Mesenchymal stem cell (in vitro differentiated cells and primary cell): ENCODE measurements around the gene LENG9.

Experiments used
- DNase-seq: peaks from one replicate; pipeline ENCODE4 v3.0.0-alpha.2; 2013
- H2AFZ ChIP-seq: one replicate; pipeline ENCODE4 v1.6.1; 2013; ENCODE audit warnings: low read depth, mild to moderate bottlenecking, control low read depth, inconsistent platforms, low read length, moderate library complexity
- H2AK5ac ChIP-seq: 2 replicates; pipeline ENCODE4 v1.6.1; 2013; ENCODE audit warnings: low read length, moderate library complexity, mild to moderate bottlenecking, inconsistent platforms; ENCODE audit not compliant: severe bottlenecking
- H2BK120ac ChIP-seq: one replicate; pipeline ENCODE4 v1.6.1; 2013; ENCODE audit warnings: low read depth, mild to moderate bottlenecking, inconsistent platforms, low read length, moderate library complexity
- H2BK12ac ChIP-seq, 2 experiments: one replicate each; pipeline ENCODE4 v1.6.1; 2013; ENCODE audit warnings: inconsistent platforms in 2 of 2, low read length in 2 of 2, mild to moderate bottlenecking in 2 of 2, moderate library complexity in 2 of 2, control low read depth in 1 of 2
- H2BK15ac ChIP-seq: one replicate; pipeline ENCODE4 v1.6.1; 2013; ENCODE audit warnings: mild to moderate bottlenecking, low read depth, inconsistent platforms; ENCODE audit not compliant: poor library complexity, severe bottlenecking
- H2BK5ac ChIP-seq: 2 replicates; pipeline ENCODE4 v1.6.1; 2013; ENCODE audit warnings: low read depth, mild to moderate bottlenecking, low read length, control low read depth, inconsistent platforms; ENCODE audit not compliant: poor library complexity, severe bottlenecking
- H3K14ac ChIP-seq, 2 experiments: one replicate each; pipeline ENCODE4 v1.6.1; 2013; ENCODE audit warnings: inconsistent platforms in 2 of 2, low read length in 2 of 2, control low read depth in 1 of 2, mild to moderate bottlenecking in 1 of 2, moderate library complexity in 1 of 2
- H3K18ac ChIP-seq, 2 experiments: one replicate each; pipeline ENCODE4 v1.6.1; 2013; ENCODE audit warnings: inconsistent platforms in 2 of 2, low read length in 2 of 2, control low read depth in 1 of 2, low read depth in 1 of 2, mild to moderate bottlenecking in 1 of 2
- H3K23ac ChIP-seq, 2 experiments: one replicate each; pipeline ENCODE4 v1.6.1; 2013; ENCODE audit warnings: inconsistent platforms in 2 of 2, low read length in 2 of 2, mild to moderate bottlenecking in 2 of 2, moderate library complexity in 2 of 2, control low read depth in 1 of 2
- H3K27ac ChIP-seq: 2 replicates; pipeline ENCODE4 v1.5.1; 2013; ENCODE audit warnings: mild to moderate bottlenecking, moderate library complexity, low read length, control low read depth, inconsistent platforms; ENCODE audit not compliant: poor library complexity, severe bottlenecking
- H3K27me3 ChIP-seq, 2 experiments: 2 replicates each; pipeline versions ENCODE4 v1.6.1 to v1.7.0; 2013; ENCODE audit warnings: low read length in 2 of 2, mild to moderate bottlenecking in 2 of 2, moderate library complexity in 2 of 2, control low read depth in 1 of 2, inconsistent platforms in 1 of 2; ENCODE audit not compliant: control insufficient read depth in 1 of 2, insufficient read depth in 1 of 2
- H3K36me3 ChIP-seq, 2 experiments: 2 replicates each; pipeline versions ENCODE4 v1.6.1 to v1.7.0; 2013; ENCODE audit warnings: low read length in 2 of 2, control low read depth in 1 of 2, inconsistent platforms in 1 of 2, low read depth in 1 of 2, mild to moderate bottlenecking in 1 of 2; ENCODE audit not compliant: insufficient read depth in 2 of 2, control insufficient read depth in 1 of 2
- H3K4ac ChIP-seq, 2 experiments: one replicate each; pipeline ENCODE4 v1.6.1; 2013; ENCODE audit warnings: inconsistent platforms in 2 of 2, low read length in 2 of 2, mild to moderate bottlenecking in 2 of 2, moderate library complexity in 2 of 2, control low read depth in 1 of 2, low read depth in 1 of 2
- H3K4me1 ChIP-seq: 2 replicates; pipeline ENCODE4 v1.6.1; 2013; ENCODE audit warnings: low read depth, low read length, control low read depth; ENCODE audit not compliant: control insufficient read depth, insufficient read depth
- H3K4me2 ChIP-seq: 2 replicates; pipeline ENCODE4 v1.6.1; 2013; ENCODE audit warnings: low read length, mild to moderate bottlenecking, inconsistent platforms; ENCODE audit not compliant: poor library complexity, severe bottlenecking
- H3K4me3 ChIP-seq, 2 experiments: 2 replicates each; pipeline versions ENCODE4 v1.5.1 to v1.7.0; 2013; ENCODE audit warnings: low read length in 2 of 2, mild to moderate bottlenecking in 2 of 2, control low read depth in 1 of 2, low read depth in 1 of 2; ENCODE audit not compliant: insufficient read depth in 1 of 2
- H3K79me1 ChIP-seq: replicated peaks from 2 replicates; pipeline ENCODE4 v1.6.1; 2013; ENCODE audit warnings: mild to moderate bottlenecking, control low read depth, low read length, inconsistent platforms; ENCODE audit not compliant: poor library complexity, severe bottlenecking
- H3K9ac ChIP-seq: 2 replicates; pipeline ENCODE4 v1.7.0; 2013; ENCODE audit warnings: mild to moderate bottlenecking, low read length, moderate library complexity
- H3K9me3 ChIP-seq: 2 replicates; pipeline ENCODE4 v1.7.0; 2013; ENCODE audit warnings: mild to moderate bottlenecking, low read length; ENCODE audit not compliant: control insufficient read depth
- H4K8ac ChIP-seq: one replicate; pipeline ENCODE4 v1.6.1; 2013; ENCODE audit warnings: inconsistent platforms, mild to moderate bottlenecking, low read length, moderate library complexity
- H4K91ac ChIP-seq: one replicate; pipeline ENCODE4 v1.6.1; 2013; ENCODE audit warnings: mild to moderate bottlenecking, low read length, inconsistent platforms
- WGBS: methylation state at CpG from one replicate; pipeline ENCODE4 v1.1.7; 2013; ENCODE audit warnings: mixed read lengths; 5-methylcytosine and 5-hydroxymethylcytosine counted together

The LENG9 gene

DNA sequence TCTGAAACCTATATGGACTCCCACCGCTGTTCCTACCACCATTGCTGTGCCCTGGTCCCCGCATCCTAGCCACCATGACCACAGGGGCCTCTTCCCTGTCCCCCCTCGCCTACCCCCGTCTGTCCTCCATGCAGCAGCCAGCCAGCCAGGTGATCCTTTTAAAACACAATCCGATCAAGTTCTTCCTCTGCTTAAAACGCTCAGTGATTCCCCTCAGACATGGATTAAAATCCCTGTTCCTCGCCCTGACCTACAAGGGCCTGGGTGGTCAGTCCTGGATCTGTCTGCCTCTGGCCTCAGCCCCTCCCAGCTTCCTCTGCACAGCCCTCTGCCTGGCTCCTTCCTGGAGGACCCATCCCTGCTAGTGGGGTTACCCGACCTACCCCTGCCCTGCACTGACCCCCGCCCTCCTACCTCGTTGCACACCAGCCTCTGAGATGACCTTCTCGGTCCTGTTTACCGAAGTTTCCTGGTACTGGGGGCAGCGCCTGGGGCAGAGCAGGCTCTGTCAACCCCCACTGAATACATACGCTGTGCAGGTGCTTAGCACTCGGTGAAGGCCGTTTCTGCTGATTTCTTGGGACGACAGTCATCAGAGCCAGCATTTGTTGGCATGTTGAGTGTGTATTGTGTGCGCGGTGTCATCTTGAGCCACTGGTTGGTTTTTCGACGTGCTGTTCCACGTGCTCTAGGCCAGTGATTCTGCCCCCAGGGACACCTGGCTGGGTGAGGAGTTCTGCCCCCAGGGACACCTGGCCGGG is 29.3 kb downstream of the LENG9 start:
- Histone ChIP-seq H3K18ac (no peak overlapping the region), H2BK12ac (no peak overlapping the region), H3K23ac (no peak overlapping the region), H3K27me3 (peaks cover 14 to 17% of the 10 kb centered on the region in 2 experiments), H3K9ac (no peak overlapping the region), H3K36me3 (peaks cover 16 to 27% of the 10 kb centered on the region in 2 experiments), H2BK15ac (no peak overlapping the region), H3K14ac (no peak overlapping the region), H3K4me1 (peaks cover 34% of the 10 kb centered on the region), H3K79me1 (peaks cover 21% of the 10 kb centered on the region), H3K4me2 (no peak overlapping the region), H2AFZ (no peak overlapping the region), H4K8ac (no peak overlapping the region), H3K9me3 (no peaks in the 10 kb centered on the region), H4K91ac (no peak overlapping the region), H2BK120ac (no peak overlapping the region), H3K27ac (no peak overlapping the region), H3K4me3 (no peak overlapping the region), H3K4ac (no peak overlapping the region), H2AK5ac (no peak overlapping the region), H2BK5ac (no peak overlapping the region)
- 91% methylated on average over 23 of the region's 23 CpGs for WGBS
- no peak for DNase-seq

DNA sequence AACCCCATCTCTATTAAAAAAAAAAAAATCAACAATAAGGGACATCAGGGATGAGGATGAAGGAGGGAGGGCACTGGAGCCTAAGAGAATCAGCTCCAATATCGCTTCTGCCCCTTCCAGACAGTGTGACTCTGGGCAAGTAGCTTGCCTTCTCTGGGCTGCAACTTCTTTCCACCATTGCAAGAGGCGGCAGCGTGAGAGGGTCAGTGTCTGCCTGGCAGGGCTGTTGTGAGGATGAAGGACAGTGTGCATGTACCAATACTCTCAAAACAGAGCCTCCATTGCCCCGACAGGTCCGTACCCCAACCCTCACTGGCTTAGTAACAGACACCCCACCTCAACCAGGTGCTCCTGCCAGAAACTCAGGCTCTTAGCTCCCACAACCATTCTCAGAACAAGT is 29.9 kb downstream of the LENG9 start:
- DNase-seq = no peak
- Histone ChIP-seq H2BK12ac (no peak overlapping the region), H3K4ac (no peak overlapping the region)

DNA sequence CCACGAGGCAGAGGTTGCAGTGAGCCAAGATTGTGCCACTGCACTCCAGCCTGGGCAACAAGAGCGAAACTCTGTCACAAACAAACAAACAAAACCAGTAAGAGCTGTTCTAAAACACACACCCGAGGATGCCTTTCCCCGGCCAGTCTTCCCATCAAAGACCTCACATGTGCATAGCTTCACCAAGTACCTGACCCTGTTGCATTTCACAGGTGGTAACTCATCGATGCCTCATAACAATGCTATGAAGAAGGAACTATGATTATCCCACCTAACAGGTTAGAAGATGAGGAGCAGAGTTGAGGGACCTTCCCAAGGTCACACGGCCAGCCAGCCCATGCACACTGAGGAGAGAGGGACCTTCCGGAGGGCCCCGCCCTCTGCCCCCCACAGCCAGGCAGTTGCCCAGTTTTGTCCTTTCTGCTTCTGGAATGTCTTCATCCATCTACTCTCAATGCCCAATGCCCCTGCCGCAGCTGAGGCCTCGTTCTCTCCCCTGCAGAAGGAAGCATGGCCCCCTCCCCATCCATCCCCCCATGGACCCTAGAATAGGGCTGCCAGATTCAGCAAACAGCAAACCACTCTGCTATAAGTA is 31.3 kb downstream of the LENG9 start:
- Histone ChIP-seq H3K4me2 (no peak overlapping the region), H3K79me1 (peaks cover 12% of the 10 kb centered on the region), H3K36me3 (peaks cover 8 to 24% of the 10 kb centered on the region in 2 experiments), H3K9me3 (no peaks in the 10 kb centered on the region), H3K4me1 (peaks cover 34% of the 10 kb centered on the region), H2BK12ac (no peak overlapping the region), H3K27ac (no peak overlapping the region), H3K4me3 (no peak overlapping the region), H3K23ac (no peak overlapping the region), H2BK15ac (no peak overlapping the region), H3K14ac (no peak overlapping the region), H3K27me3 (peaks cover 16 to 27% of the 10 kb centered on the region in 2 experiments), H2BK120ac (no peak overlapping the region), H2AFZ (no peak overlapping the region), H4K91ac (no peak overlapping the region), H3K18ac (no peak overlapping the region), H3K9ac (no peak overlapping the region), H3K4ac (no peak overlapping the region), H4K8ac (no peak overlapping the region), H2BK5ac (no peak overlapping the region), H2AK5ac (no peak overlapping the region)
- 96% methylated on average over 9 of the region's 10 CpGs for WGBS
- DNase-seq = no peak

More for the DNA sequence above, 29.9 kb downstream of the LENG9 start:
- no peak overlapping the region for H2AK5ac ChIP-seq
- no peak overlapping the region for H2AFZ ChIP-seq
- no peak overlapping the region for H4K91ac ChIP-seq
- H3K23ac ChIP-seq = no peak overlapping the region
- H3K4me1 ChIP-seq = peaks cover 34% of the 10 kb centered on the region
- no peaks in the 10 kb centered on the region for H3K9me3 ChIP-seq
- H3K9ac ChIP-seq = no peak overlapping the region
- peaks cover 16 to 23% of the 10 kb centered on the region in 2 experiments for H3K27me3 ChIP-seq
- H2BK120ac ChIP-seq = no peak overlapping the region
- no peak overlapping the region for H2BK5ac ChIP-seq
- no peak overlapping the region for H3K27ac ChIP-seq
- H3K36me3 ChIP-seq = peaks cover 10 to 26% of the 10 kb centered on the region in 2 experiments
- no peak overlapping the region for H3K14ac ChIP-seq
- WGBS = 95% methylated on average over 5 of the region's 5 CpGs
- H2BK15ac ChIP-seq = no peak overlapping the region
- peaks cover 16% of the 10 kb centered on the region for H3K79me1 ChIP-seq
- H3K18ac ChIP-seq = no peak overlapping the region
- no peak overlapping the region for H4K8ac ChIP-seq
- H3K4me2 ChIP-seq = no peak overlapping the region
- H3K4me3 ChIP-seq = no peak overlapping the region

DNA sequence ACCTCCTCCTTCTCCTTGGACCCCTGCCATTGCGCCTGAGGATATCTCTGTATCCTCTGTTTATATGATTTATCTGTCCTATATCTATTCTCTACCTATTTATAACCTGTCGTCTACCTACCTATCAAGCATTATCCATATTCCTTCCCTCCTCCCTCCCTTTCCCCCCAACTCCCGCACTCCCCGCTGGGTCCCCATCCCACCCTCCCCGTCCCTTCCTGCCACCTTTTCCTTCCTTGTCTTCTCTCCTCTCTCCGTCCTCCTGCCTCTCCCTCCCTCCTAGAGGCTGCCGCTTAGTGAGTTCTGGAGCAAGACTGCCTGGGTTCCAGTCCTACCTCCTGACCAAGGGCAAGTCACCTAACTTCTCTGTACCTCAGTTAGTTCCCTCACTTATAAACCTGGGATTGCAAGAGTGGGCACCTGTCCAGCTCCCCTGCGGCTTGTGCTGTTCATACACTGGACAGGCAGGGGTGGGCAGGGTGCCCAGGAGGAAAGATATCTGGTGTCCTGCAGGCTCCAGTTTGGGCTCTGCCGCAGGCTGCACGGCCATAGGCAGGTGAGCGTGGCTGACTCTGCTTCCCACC is 32.2 kb downstream of the LENG9 start:
- H2BK15ac ChIP-seq = no peak overlapping the region
- no peak overlapping the region for H3K23ac ChIP-seq
- DNase-seq = no peak
- H3K9ac ChIP-seq = no peak overlapping the region
- H2AFZ ChIP-seq = no peak overlapping the region
- H3K14ac ChIP-seq = no peak overlapping the region
- no peak overlapping the region for H2BK120ac ChIP-seq
- no peak overlapping the region for H3K4me3 ChIP-seq
- H3K18ac ChIP-seq = no peak overlapping the region
- H3K9me3 ChIP-seq = no peaks in the 10 kb centered on the region
- no peak overlapping the region for H2BK5ac ChIP-seq
- H3K36me3 ChIP-seq = peaks cover 4 to 23% of the 10 kb centered on the region in 2 experiments
- no peak overlapping the region for H4K91ac ChIP-seq
- H3K4me1 ChIP-seq = peaks cover 36% of the 10 kb centered on the region
- H3K79me1 ChIP-seq = peaks cover 10% of the 10 kb centered on the region
- WGBS = 55% methylated on average over 9 of the region's 11 CpGs
- H3K27me3 ChIP-seq = peaks cover 19 to 32% of the 10 kb centered on the region in 2 experiments
- no peak overlapping the region for H3K27ac ChIP-seq
- H2AK5ac ChIP-seq = no peak overlapping the region
- H2BK12ac ChIP-seq = no peak overlapping the region
- H3K4me2 ChIP-seq = no peak overlapping the region
- no peak overlapping the region for H3K4ac ChIP-seq
- no peak overlapping the region for H4K8ac ChIP-seq
